ENCODE measurements around the gene IL13.
"Not testable (repeated sequence)": the region's sequence is repeated elsewhere in the genome, so short reads cannot be mapped to it uniquely, and the experiment has no call there.

IL13 gene

GRCh38 chr5:132657676-132658380, at the start of gene IL13:
Gene IL13, plus strand, starts transcription at chr5:132658173. Its CDS starts 14 bp downstream, at chr5:132658187.
- no peak for DNase-seq (ENCODE audit: low read depth)

GRCh38 chr5:132611965-132612364, 46.0 kb upstream of the IL13 start:
- DNase-seq (ENCODE audit: low read depth) = no peak

- DNase-seq (ENCODE audit: low read depth) = no peak
These were observed 45.1 kb upstream of the IL13 start for GRCh38 chr5:132612846-132613245.

GRCh38 chr5:132621699-132622098, 36.3 kb upstream of the IL13 start:
- DNase-seq (ENCODE audit: low read depth) = no peak

- DNase-seq (ENCODE audit: low read depth) = no peak
These were observed 35.4 kb upstream of the IL13 start for GRCh38 chr5:132622608-132623007.

- DNase-seq (ENCODE audit: low read depth) = no peak
These were observed 30.5 kb upstream of the IL13 start for GRCh38 chr5:132627470-132627869.

GRCh38 chr5:132628814-132629213, 29.2 kb upstream of the IL13 start:
- no peak for DNase-seq (ENCODE audit: low read depth)

- DNase-seq (ENCODE audit: low read depth) = no peak
These were observed 28.6 kb upstream of the IL13 start for GRCh38 chr5:132629230-132629944.

- not testable (repeated sequence) for DNase-seq (ENCODE audit: low read depth)
These were observed 24.4 kb upstream of the IL13 start for GRCh38 chr5:132633587-132633986.

GRCh38 chr5:132635873-132636272, 22.1 kb upstream of the IL13 start:
- no peak for DNase-seq (ENCODE audit: low read depth)

- no peak for DNase-seq (ENCODE audit: low read depth)
These were observed 20.7 kb upstream of the IL13 start for GRCh38 chr5:132637241-132637640.

GRCh38 chr5:132639706-132640130, 18.3 kb upstream of the IL13 start:
- DNase-seq (ENCODE audit: low read depth) = no peak

GRCh38 chr5:132640613-132641012, 17.4 kb upstream of the IL13 start:
- no peak for DNase-seq (ENCODE audit: low read depth)

- DNase-seq (ENCODE audit: low read depth) = no peak
These were observed 16.7 kb upstream of the IL13 start for GRCh38 chr5:132641241-132641723.

GRCh38 chr5:132641841-132642240, 16.1 kb upstream of the IL13 start:
- no peak for DNase-seq (ENCODE audit: low read depth)

GRCh38 chr5:132644177-132644576, 13.8 kb upstream of the IL13 start:
- DNase-seq (ENCODE audit: low read depth) = no peak

- DNase-seq (ENCODE audit: low read depth) = no peak
These were observed 11.2 kb upstream of the IL13 start for GRCh38 chr5:132646583-132647266.

- DNase-seq (ENCODE audit: low read depth) = no peak
These were observed 10.5 kb upstream of the IL13 start for GRCh38 chr5:132647473-132647872.

- DNase-seq (ENCODE audit: low read depth) = no peak
These were observed 9.6 kb upstream of the IL13 start for GRCh38 chr5:132648355-132648754.

- DNase-seq (ENCODE audit: low read depth) = no peak
These were observed 6.0 kb upstream of the IL13 start for GRCh38 chr5:132651838-132652469.

- no peak for DNase-seq (ENCODE audit: low read depth)
These were observed 4.3 kb upstream of the IL13 start for GRCh38 chr5:132653716-132654115.
